ENCODE measurements around the gene RANBP9. TPM values are rescaled to one million over a fixed set of nuclear protein-coding genes. Genes with fewer than 3 reads are reported as not detected.

Gene RANBP9
- total and polyA plus RNA-seq, 2 of the 13 experiments (the other 11 are each of a cell fraction or from before 2014, with no cell fraction given): 26.6 to 30.6 TPM

DNA sequence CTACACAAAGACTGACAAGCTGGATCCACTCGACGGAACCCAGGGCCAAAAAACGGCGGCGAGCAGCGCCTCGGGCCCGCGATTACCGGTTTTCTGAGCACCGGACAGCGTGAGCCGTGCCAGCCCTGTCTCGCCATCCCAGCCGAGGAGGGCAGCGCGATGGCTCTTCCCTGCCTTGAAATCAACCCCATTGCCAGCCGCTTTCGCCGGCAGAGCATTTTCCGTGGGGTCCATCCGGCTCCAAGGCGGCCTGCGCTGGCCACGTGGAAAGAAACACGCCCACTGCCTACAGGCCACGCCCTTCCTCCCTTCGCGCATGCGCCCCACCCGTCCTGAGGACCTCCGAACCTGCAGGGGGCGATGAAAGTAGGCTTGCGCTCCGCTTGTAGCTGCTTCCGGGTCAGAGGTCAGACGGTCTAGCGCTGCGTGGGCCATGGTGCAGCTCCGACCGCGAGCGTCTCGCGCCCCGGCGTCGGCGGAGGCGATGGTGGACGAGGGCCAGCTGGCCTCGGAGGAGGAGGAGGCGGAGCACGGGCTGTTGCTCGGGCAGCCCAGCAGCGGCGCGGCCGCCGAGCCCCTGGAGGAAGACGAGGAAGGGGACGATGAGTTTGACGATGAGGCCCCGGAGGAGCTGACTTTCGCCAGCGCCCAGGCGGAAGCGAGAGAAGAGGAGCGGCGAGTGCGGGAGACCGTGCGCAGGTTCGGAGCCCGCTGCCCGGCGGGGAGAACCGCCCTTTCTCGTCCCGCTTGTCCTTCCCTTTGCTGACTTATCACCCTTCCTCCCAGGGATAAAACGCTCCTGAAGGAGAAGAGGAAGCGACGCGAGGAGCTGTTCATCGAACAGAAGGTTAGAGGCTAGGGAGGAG lies 96.5 kb downstream of the RANBP9 start, which contains the start of gene NOL7 (continued):
- TF ChIP-seq ZBTB38 (CRISPR knock-in tag; IDR thresholded peaks at IDR 0.05) (peak; percentile 98), ZNF772 (CRISPR knock-in tag; IDR thresholded peaks at IDR 0.05) (peak; percentile 99), AKAP8 (CRISPR knock-in tag; IDR thresholded peaks at IDR 0.05) (peak; percentile 96), NFYC (CRISPR knock-in tag; IDR thresholded peaks at IDR 0.05) (peak; percentile 63), CBFB (CRISPR knock-in tag; IDR thresholded peaks at IDR 0.05) (peak; percentile 98), HIVEP1 (CRISPR knock-in tag; IDR thresholded peaks at IDR 0.05) (peak; percentile 67; the same call in 1 of the 2 replicates), ZNF777 (CRISPR knock-in tag; IDR thresholded peaks at IDR 0.05) (peak; percentile 98), PHF5A (CRISPR knock-in tag; IDR thresholded peaks at IDR 0.05; ENCODE audit: low read depth, unreplicated experiment) (peak; percentile 93), KLF9 (CRISPR knock-in tag; IDR thresholded peaks at IDR 0.05; ENCODE audit: low read depth) (peak; percentile 99), BORCS8-MEF2B (CRISPR knock-in tag; IDR thresholded peaks at IDR 0.05) (peak; percentile 99), ZNF382 (CRISPR knock-in tag; IDR thresholded peaks at IDR 0.05; ENCODE audit: borderline replicate concordance) (no peak), ZNF484 (CRISPR knock-in tag; IDR thresholded peaks at IDR 0.05; ENCODE audit: borderline replicate concordance, low read depth) (no peak), ZC3H13 (CRISPR knock-in tag; IDR thresholded peaks at IDR 0.05) (peak; percentile 97)
- TF ChIP-seq, protein P1, sequence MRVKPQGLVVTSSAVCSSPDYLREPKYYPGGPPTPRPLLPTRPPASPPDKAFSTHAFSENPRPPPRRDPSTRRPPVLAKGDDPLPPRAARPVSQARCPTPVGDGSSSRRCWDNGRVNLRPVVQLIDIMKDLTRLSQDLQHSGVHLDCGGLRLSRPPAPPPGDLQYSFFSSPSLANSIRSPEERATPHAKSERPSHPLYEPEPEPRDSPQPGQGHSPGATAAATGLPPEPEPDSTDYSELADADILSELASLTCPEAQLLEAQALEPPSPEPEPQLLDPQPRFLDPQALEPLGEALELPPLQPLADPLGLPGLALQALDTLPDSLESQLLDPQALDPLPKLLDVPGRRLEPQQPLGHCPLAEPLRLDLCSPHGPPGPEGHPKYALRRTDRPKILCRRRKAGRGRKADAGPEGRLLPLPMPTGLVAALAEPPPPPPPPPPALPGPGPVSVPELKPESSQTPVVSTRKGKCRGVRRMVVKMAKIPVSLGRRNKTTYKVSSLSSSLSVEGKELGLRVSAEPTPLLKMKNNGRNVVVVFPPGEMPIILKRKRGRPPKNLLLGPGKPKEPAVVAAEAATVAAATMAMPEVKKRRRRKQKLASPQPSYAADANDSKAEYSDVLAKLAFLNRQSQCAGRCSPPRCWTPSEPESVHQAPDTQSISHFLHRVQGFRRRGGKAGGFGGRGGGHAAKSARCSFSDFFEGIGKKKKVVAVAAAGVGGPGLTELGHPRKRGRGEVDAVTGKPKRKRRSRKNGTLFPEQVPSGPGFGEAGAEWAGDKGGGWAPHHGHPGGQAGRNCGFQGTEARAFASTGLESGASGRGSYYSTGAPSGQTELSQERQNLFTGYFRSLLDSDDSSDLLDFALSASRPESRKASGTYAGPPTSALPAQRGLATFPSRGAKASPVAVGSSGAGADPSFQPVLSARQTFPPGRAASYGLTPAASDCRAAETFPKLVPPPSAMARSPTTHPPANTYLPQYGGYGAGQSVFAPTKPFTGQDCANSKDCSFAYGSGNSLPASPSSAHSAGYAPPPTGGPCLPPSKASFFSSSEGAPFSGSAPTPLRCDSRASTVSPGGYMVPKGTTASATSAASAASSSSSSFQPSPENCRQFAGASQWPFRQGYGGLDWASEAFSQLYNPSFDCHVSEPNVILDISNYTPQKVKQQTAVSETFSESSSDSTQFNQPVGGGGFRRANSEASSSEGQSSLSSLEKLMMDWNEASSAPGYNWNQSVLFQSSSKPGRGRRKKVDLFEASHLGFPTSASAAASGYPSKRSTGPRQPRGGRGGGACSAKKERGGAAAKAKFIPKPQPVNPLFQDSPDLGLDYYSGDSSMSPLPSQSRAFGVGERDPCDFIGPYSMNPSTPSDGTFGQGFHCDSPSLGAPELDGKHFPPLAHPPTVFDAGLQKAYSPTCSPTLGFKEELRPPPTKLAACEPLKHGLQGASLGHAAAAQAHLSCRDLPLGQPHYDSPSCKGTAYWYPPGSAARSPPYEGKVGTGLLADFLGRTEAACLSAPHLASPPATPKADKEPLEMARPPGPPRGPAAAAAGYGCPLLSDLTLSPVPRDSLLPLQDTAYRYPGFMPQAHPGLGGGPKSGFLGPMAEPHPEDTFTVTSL (CRISPR knock-in tag; IDR thresholded peaks at IDR 0.05; ENCODE audit: borderline replicate concordance): peak; percentile 91
- TF ChIP-seq, protein P2, sequence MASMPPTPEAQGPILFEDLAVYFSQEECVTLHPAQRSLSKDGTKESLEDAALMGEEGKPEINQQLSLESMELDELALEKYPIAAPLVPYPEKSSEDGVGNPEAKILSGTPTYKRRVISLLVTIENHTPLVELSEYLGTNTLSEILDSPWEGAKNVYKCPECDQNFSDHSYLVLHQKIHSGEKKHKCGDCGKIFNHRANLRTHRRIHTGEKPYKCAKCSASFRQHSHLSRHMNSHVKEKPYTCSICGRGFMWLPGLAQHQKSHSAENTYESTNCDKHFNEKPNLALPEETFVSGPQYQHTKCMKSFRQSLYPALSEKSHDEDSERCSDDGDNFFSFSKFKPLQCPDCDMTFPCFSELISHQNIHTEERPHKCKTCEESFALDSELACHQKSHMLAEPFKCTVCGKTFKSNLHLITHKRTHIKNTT (CRISPR knock-in tag; IDR thresholded peaks at IDR 0.05): no peak
- TF ChIP-seq, protein P3, sequence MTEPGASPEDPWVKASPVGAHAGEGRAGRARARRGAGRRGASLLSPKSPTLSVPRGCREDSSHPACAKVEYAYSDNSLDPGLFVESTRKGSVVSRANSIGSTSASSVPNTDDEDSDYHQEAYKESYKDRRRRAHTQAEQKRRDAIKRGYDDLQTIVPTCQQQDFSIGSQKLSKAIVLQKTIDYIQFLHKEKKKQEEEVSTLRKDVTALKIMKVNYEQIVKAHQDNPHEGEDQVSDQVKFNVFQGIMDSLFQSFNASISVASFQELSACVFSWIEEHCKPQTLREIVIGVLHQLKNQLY (CRISPR knock-in tag; IDR thresholded peaks at IDR 0.05): peak; percentile 74; the same call in 1 of the 2 replicates
- TF ChIP-seq, protein P4, sequence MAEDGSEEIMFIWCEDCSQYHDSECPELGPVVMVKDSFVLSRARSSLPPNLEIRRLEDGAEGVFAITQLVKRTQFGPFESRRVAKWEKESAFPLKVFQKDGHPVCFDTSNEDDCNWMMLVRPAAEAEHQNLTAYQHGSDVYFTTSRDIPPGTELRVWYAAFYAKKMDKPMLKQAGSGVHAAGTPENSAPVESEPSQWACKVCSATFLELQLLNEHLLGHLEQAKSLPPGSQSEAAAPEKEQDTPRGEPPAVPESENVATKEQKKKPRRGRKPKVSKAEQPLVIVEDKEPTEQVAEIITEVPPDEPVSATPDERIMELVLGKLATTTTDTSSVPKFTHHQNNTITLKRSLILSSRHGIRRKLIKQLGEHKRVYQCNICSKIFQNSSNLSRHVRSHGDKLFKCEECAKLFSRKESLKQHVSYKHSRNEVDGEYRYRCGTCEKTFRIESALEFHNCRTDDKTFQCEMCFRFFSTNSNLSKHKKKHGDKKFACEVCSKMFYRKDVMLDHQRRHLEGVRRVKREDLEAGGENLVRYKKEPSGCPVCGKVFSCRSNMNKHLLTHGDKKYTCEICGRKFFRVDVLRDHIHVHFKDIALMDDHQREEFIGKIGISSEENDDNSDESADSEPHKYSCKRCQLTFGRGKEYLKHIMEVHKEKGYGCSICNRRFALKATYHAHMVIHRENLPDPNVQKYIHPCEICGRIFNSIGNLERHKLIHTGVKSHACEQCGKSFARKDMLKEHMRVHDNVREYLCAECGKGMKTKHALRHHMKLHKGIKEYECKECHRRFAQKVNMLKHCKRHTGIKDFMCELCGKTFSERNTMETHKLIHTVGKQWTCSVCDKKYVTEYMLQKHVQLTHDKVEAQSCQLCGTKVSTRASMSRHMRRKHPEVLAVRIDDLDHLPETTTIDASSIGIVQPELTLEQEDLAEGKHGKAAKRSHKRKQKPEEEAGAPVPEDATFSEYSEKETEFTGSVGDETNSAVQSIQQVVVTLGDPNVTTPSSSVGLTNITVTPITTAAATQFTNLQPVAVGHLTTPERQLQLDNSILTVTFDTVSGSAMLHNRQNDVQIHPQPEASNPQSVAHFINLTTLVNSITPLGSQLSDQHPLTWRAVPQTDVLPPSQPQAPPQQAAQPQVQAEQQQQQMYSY (CRISPR knock-in tag; IDR thresholded peaks at IDR 0.05): peak; percentile 57; the same call in 1 of the 2 replicates
- TF ChIP-seq, protein P5, sequence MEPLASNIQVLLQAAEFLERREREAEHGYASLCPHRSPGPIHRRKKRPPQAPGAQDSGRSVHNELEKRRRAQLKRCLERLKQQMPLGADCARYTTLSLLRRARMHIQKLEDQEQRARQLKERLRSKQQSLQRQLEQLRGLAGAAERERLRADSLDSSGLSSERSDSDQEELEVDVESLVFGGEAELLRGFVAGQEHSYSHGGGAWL (CRISPR knock-in tag; IDR thresholded peaks at IDR 0.05): peak; percentile 97
